HFFc6 (cell line): Measurements from ENCODE around the gene SCD. TPM values are rescaled to one million over a fixed set of nuclear protein-coding genes. Genes with fewer than 3 reads are reported as not detected.
"Not testable (repeated sequence)": the region's sequence is repeated elsewhere in the genome, so short reads cannot be mapped to it uniquely, and the experiment has no call there.

Experiments used
- DNase-seq: peaks from one replicate; pipeline ENCODE4 v3.0.0-alpha.2; 2018
- H3K27ac Mint-ChIP-seq: 2 replicates; pipeline ENCODE4 v1.8.0; 2020; ENCODE audit warnings: mild to moderate bottlenecking, mixed read lengths
- H3K27me3 Mint-ChIP-seq: 2 replicates; pipeline ENCODE4 v1.8.0; 2021; ENCODE audit warnings: mild to moderate bottlenecking, moderate library complexity, mixed read lengths; ENCODE audit not compliant: insufficient read depth
- H3K36me3 Mint-ChIP-seq: 2 replicates; pipeline ENCODE4 v1.8.0; 2021; ENCODE audit warnings: low read depth, mixed read lengths
- H3K4me1 Mint-ChIP-seq: 2 replicates; pipeline ENCODE4 v1.8.0; 2020; ENCODE audit warnings: low read depth, mixed read lengths
- H3K4me3 Mint-ChIP-seq: 2 replicates; pipeline ENCODE4 v1.8.0; 2020; ENCODE audit warnings: mild to moderate bottlenecking, moderate library complexity, mixed read lengths
- H3K9me3 Mint-ChIP-seq: 2 replicates; pipeline ENCODE4 v1.8.0; 2020; ENCODE audit warnings: mild to moderate bottlenecking, mixed read lengths
- CTCF ChIP-seq: fragments of 200-600 bp; sonication (generic); IDR thresholded peaks from 2 replicates; pipeline ENCODE4 v1.5.0; 2021; ENCODE audit warnings: antibody characterized with exemption, mild to moderate bottlenecking
- long read RNA-seq: library from polyadenylated mRNA; unstranded; transcript quantifications from one replicate; pipeline ENCODE4 v2.0.0, GENCODE V29; 2019
- total RNA-seq, 6 experiments: library from RNA; stranded (reverse); fragmentation: NEBNext Ultra II Directional; extraction: Animal tissue kit (Norgen Biotek cat#: 25700); gene quantifications; 2 replicates in 1 of 6; 3 replicates in 5 of 6; pipeline ENCODE4 v1.2.3, GENCODE V29; 2021

SCD gene
- 10 to 100 TPM; 11.5 to 16.8 (median 14.9) TPM for total RNA-seq
- long read RNA-seq, full-length matches to known transcripts, result 4 of 6 reads
- long read RNA-seq, partial matches to known transcripts, result 0 of 6 reads
- long read RNA-seq, other reads (novel, unspliced or antisense), result 2 of 6 reads

- peaks cover 28% of the 10 kb centered on the region for H3K4me1 Mint-ChIP-seq
- H3K4me3 Mint-ChIP-seq, result peak within 1 kb of the TSS; percentile 87
- no peak within 1 kb of the TSS for H3K27ac Mint-ChIP-seq
- H3K27me3 Mint-ChIP-seq, result peaks cover 4% of the 10 kb centered on the region
- H3K9me3 Mint-ChIP-seq, result no peaks in the 10 kb centered on the region
- peak; percentile 59 for DNase-seq
- no peak for TF ChIP-seq CTCF
- H3K36me3 Mint-ChIP-seq, result no peaks in the 10 kb centered on the region
Measured at GRCh38 chr10:100346765-100347567, at the start of gene SCD. SCD (plus strand) TSS chr10:100347233; CDS start chr10:100347505, 272 bp downstream.

GRCh38 chr10:100297242-100297641 lies 49.8 kb upstream of the SCD start:
- H3K36me3 Mint-ChIP-seq, result peaks cover 4% of the 10 kb centered on the region; the same call in 1 of the 2 replicates
- H3K9me3 Mint-ChIP-seq, result peaks cover 6% of the 10 kb centered on the region
- H3K4me3 Mint-ChIP-seq, result no peak overlapping the region
- no peak overlapping the region for H3K27ac Mint-ChIP-seq
- H3K27me3 Mint-ChIP-seq, result peaks cover 66% of the 10 kb centered on the region
- H3K4me1 Mint-ChIP-seq, result no peaks in the 10 kb centered on the region
- DNase-seq, result no peak
- TF ChIP-seq CTCF, result no peak

GRCh38 chr10:100301123-100301522 lies 45.9 kb upstream of the SCD start:
- DNase-seq, H3K27ac Mint-ChIP-seq, H3K9me3 Mint-ChIP-seq, H3K4me3 Mint-ChIP-seq, H3K4me1 Mint-ChIP-seq, H3K36me3 Mint-ChIP-seq: not testable (repeated sequence)
- peaks cover 43% of the 10 kb centered on the region for H3K27me3 Mint-ChIP-seq

- Mint-ChIP-seq H3K27me3 (peaks cover 31% of the 10 kb centered on the region), H3K9me3 (peaks cover 6% of the 10 kb centered on the region), H3K4me1 (peaks cover 14% of the 10 kb centered on the region), H3K27ac (no peak overlapping the region), H3K36me3 (peaks cover 4% of the 10 kb centered on the region; the same call in 1 of the 2 replicates), H3K4me3 (no peak overlapping the region)
- peak; percentile 29 for DNase-seq
- peak; percentile 81 for TF ChIP-seq CTCF
Measured at GRCh38 chr10:100303724-100304319, 43.2 kb upstream of the SCD start.

- no peak for TF ChIP-seq CTCF
- DNase-seq, result no peak
- Mint-ChIP-seq H3K9me3 (peaks cover 6% of the 10 kb centered on the region), H3K4me3 (no peak overlapping the region), H3K4me1 (peaks cover 14% of the 10 kb centered on the region), H3K27me3 (peaks cover 29% of the 10 kb centered on the region), H3K27ac (no peak overlapping the region), H3K36me3 (peaks cover 4% of the 10 kb centered on the region; the same call in 1 of the 2 replicates)
Measured at GRCh38 chr10:100304414-100304813, 42.6 kb upstream of the SCD start.

- no peak overlapping the region for H3K27ac Mint-ChIP-seq
- peaks cover 14% of the 10 kb centered on the region for H3K4me1 Mint-ChIP-seq
- H3K36me3 Mint-ChIP-seq, result no peaks in the 10 kb centered on the region
- no peak for TF ChIP-seq CTCF
- H3K9me3 Mint-ChIP-seq, result no peaks in the 10 kb centered on the region
- no peak for DNase-seq
- peaks cover 18% of the 10 kb centered on the region for H3K27me3 Mint-ChIP-seq
- H3K4me3 Mint-ChIP-seq, result no peak overlapping the region
Measured at GRCh38 chr10:100306861-100307260, 40.2 kb upstream of the SCD start.
